Measurements from ENCODE around the gene PABPN1. TPM values are rescaled to one million over a fixed set of nuclear protein-coding genes. Genes with fewer than 3 reads are reported as not detected.
A peak's percentile ranks its signal among the peaks of the same experiment; 100 is the strongest.

PABPN1 gene
- total and polyA plus RNA-seq, 2 of the 13 experiments (the other 11 are each of a cell fraction or from before 2014, with no cell fraction given), result 233 to 524 TPM

- TF ChIP-seq AKNA (CRISPR knock-in tag; IDR thresholded peaks at IDR 0.05; ENCODE audit: borderline replicate concordance) (no peak), ZNF318 (CRISPR knock-in tag; IDR thresholded peaks at IDR 0.05) (0 out of 2 replicates have a peak, but pooled peaks have one; percentile 52), ZBTB34 (CRISPR knock-in tag; IDR thresholded peaks at IDR 0.05) (no peak)
Measured at GRCh38 chr14:23357261-23357660, 36.0 kb downstream of the PABPN1 start (continued).
